Body of pancreas (tissue), 4 donors: ENCODE results near the gene CCDC38. TPM values are rescaled to one million over a fixed set of nuclear protein-coding genes. Genes with fewer than 3 reads are reported as not detected.

Source experiments
- ATAC-seq: fragments of 150-250 bp; one replicate; pipeline ENCODE4 v1.9.1; 2016
- DNase-seq, 4 donors: peaks; one replicate each; pipeline ENCODE4 v3.0.0-alpha.2; 2019
- H3K27ac ChIP-seq, 4 donors: fragments of 200-600 bp; sonication (generic); 1 replicate in 3 of 4; 2 replicates in 1 of 4; pipeline versions ENCODE4 v1.5.1 to v1.6.1; 2016 to 2019; ENCODE audit warnings: mild to moderate bottlenecking in 1 of 4, mixed read lengths in 1 of 4, moderate library complexity in 1 of 4
- H3K27me3 ChIP-seq, 2 donors: fragments of 200-600 bp; sonication (generic); one replicate each; pipeline ENCODE4 v1.6.0; 2016; ENCODE audit warnings: mild to moderate bottlenecking in 1 of 2
- H3K36me3 ChIP-seq, 2 donors: fragments of 200-600 bp; sonication (generic); replicated peaks in 1 of 2; 2 replicates each; pipeline ENCODE4 v1.5.1; 2016; ENCODE audit warnings: low read depth in 2 of 2; ENCODE audit not compliant: insufficient read depth in 1 of 2
- H3K4me1 ChIP-seq: fragments of 200-600 bp; sonication (generic); one replicate; pipeline ENCODE4 v1.6.0; 2016
- H3K4me3 ChIP-seq, 2 donors: fragments of 200-600 bp; sonication (generic); 1 replicate in 1 of 2; 2 replicates in 1 of 2; pipeline ENCODE4 v1.5.1; 2016 to 2019
- H3K9me3 ChIP-seq, 3 donors: fragments of 200-600 bp; sonication (generic); 1 replicate in 2 of 3; 2 replicates in 1 of 3; pipeline ENCODE4 v1.5.1; 2016
- POLR2A ChIP-seq, 3 donors: fragments of 450-650 bp; IDR thresholded peaks; one replicate each; pipeline ENCODE4 v1.6.1; 2016; ENCODE audit warnings: antibody characterized with exemption in 3 of 3, mild to moderate bottlenecking in 2 of 3
- WGBS, 2 donors: methylation state at CpG; one replicate each; pipeline ENCODE4 v1.1.5; 2017; 5-methylcytosine and 5-hydroxymethylcytosine counted together
- intact Hi-C: fragments of 100-400 bp; cut with DNase I; formaldehyde crosslinking; loops from one replicate; pipeline ENCODE4 v1.15.1; 2023
- total RNA-seq, 2 donors: library from RNA; depleted of rRNA; stranded (reverse); fragments of >200 nt; gene quantifications; one replicate each; pipeline ENCODE4 v1.1.0, GENCODE V29; 2016
- TF ChIP-seq, protein P1 (sequence below), 7 experiments: fragments of 450-650 bp in 4 of 7; fragments of 200-600 bp in 3 of 7; sonication (generic) in 3 of 7; IDR thresholded peaks; one replicate each; pipeline ENCODE4 v1.5.1; 2016 to 2019; ENCODE audit warnings: antibody characterized with exemption in 7 of 7

CCDC38 gene
- total RNA-seq, 2 donors from 2014 or later = not detected

DNA sequence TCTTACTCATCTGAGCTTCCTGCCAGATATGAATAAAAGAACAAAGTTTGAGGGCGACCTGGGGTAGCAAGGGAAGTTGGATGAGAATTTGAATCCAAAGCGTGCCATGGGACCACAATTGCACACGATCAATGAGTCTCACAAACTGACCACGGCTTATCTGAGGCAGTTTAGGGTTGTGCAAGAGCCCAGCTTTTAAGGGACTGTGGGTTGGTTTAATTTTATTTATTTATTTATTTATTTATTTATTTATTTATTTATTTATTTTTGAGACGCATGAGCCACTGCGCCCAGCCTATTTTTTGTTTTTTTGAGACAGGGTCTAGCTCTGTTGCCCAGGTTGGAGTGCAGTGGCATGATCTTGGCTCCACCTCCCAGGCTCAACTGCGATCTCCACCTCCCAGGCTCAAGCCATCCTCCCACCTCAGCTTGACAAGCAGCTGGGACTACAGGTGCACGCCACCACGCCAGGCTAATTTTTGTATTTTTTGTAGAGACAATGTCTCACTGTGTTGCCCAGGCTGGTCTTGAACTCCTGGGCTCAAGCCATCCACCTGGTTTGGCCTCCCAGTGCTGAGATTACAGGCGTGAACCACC, 1.8 kb upstream of the CCDC38 start:
- no peak overlapping the region for H3K27ac ChIP-seq
- ATAC-seq = no peak
- WGBS, 2 donors = 77 to 87% methylated on average over 10 of the region's 10 CpGs
- H3K4me1 ChIP-seq = peaks cover 10% of the 10 kb centered on the region
- H3K9me3 ChIP-seq = no peaks in the 10 kb centered on the region
- H3K27me3 ChIP-seq = no peaks in the 10 kb centered on the region
- no peak for TF ChIP-seq POLR2A (IDR thresholded peaks at IDR 0.05)
- TF ChIP-seq, protein P1, sequence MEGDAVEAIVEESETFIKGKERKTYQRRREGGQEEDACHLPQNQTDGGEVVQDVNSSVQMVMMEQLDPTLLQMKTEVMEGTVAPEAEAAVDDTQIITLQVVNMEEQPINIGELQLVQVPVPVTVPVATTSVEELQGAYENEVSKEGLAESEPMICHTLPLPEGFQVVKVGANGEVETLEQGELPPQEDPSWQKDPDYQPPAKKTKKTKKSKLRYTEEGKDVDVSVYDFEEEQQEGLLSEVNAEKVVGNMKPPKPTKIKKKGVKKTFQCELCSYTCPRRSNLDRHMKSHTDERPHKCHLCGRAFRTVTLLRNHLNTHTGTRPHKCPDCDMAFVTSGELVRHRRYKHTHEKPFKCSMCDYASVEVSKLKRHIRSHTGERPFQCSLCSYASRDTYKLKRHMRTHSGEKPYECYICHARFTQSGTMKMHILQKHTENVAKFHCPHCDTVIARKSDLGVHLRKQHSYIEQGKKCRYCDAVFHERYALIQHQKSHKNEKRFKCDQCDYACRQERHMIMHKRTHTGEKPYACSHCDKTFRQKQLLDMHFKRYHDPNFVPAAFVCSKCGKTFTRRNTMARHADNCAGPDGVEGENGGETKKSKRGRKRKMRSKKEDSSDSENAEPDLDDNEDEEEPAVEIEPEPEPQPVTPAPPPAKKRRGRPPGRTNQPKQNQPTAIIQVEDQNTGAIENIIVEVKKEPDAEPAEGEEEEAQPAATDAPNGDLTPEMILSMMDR (IDR thresholded peaks at IDR 0.05) = no peak
- no peak for DNase-seq
- intact Hi-C loops = no loop called here
- H3K4me3 ChIP-seq = no peak overlapping the region
- H3K36me3 ChIP-seq = no peaks in the 10 kb centered on the region

DNA sequence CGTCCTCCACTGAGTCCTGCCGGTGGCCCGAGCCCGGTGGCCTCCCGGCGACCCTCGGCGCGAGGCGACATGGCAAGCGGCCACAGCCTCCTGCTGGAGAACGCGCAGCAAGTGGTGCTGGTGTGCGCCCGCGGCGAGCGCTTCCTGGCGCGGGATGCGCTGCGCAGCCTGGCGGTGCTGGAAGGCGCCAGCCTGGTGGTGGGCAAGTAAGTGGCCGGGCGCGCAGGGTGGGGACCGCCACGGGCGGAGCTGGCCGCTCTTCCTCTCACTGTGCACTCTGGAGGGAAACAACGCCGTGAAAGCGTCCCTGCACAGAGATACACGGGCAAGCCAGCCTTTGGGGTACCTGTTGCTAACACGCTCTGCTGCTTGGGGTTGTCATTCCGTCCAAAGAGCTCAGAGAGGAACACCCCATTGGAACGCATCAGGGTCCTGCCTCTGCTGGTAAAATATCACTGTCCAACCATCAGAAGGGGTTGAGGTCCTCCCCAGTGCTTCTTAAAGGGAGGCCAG, 972 bp upstream of the CCDC38 start, which contains the start of gene AMDHD1:
AMDHD1 (plus strand) TSS at position 2 of the 513 bp plus-strand sequence; CDS start at position 70, 68 bp downstream.
- ATAC-seq (peak; percentile 63), DNase-seq (peak; percentile 40 to 65 (median 50))
- no peaks in the 10 kb centered on the region for H3K36me3 ChIP-seq
- peak within 1 kb of the TSS; percentile 74 to 93 for H3K4me3 ChIP-seq
- no peak for TF ChIP-seq POLR2A (IDR thresholded peaks at IDR 0.05)
- TF ChIP-seq, protein P1 (IDR thresholded peaks at IDR 0.05) = peak in 5 of 7 experiments; percentile 24 to 41 (median 35)
- H3K9me3 ChIP-seq = no peaks in the 10 kb centered on the region
- peak within 1 kb of the TSS; percentile 70 to 88 (median 86) for H3K27ac ChIP-seq
- H3K4me1 ChIP-seq = peaks cover 10% of the 10 kb centered on the region
- H3K27me3 ChIP-seq = no peaks in the 10 kb centered on the region
- intact Hi-C loops = no loop called here
- 0% methylated on average over 4 to 18 of the region's 38 CpGs for WGBS, 2 donors

DNA sequence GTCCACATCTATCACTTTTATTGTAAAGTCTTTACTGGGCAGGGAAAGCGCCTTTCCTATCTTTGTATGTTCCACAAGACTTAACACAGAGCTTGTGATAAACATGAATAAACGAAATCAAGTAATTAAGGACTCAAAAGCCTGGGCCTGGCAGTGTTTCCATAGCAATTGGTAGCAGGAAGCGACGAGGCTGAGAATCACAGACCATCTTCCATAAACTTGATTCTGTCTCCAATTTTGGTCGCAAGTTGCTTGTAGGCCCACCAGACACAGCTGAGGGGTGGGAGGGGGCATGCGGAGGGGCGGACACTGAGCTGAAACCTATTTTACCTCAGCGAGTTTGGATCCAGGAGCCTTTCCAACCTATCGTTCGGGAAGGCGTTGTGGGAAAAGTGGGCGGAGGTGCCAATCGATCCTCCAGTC, 302 bp downstream of the CCDC38 start:
- intact Hi-C loops = no loop called here
- no peak for ATAC-seq

DNA sequence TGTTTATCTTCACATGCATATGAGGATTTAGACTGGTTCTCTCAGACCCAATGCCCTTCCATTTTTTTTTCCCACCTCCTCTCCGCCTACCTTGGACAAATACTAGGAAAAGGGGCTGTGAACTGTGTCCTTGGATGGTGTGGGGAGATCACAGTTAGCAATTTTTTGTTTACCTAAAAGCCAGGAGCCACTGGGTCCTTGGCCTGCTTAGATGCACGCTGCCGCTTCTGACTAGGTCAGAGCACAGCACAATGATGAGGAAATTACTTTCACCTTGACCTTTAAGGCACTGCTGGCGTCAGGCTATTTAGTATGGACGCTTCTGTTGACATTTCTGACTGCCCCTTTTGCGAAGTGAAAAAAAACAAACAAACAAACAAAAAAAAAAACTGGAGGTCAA, 1.9 kb downstream of the CCDC38 start:
- H3K9me3 ChIP-seq = no peaks in the 10 kb centered on the region
- H3K36me3 ChIP-seq = no peaks in the 10 kb centered on the region
- H3K27ac ChIP-seq = no peak overlapping the region
- intact Hi-C loops = no loop called here
- no peaks in the 10 kb centered on the region for H3K27me3 ChIP-seq
- TF ChIP-seq POLR2A (IDR thresholded peaks at IDR 0.05) = no peak
- TF ChIP-seq, protein P1 (IDR thresholded peaks at IDR 0.05) = no peak
- 54 to 59% methylated on average over 6 of the region's 6 CpGs for WGBS, 2 donors
- ATAC-seq (no peak), DNase-seq (no peak)
- H3K4me1 ChIP-seq = peaks cover 10% of the 10 kb centered on the region
- no peak overlapping the region for H3K4me3 ChIP-seq

More for the DNA sequence above, 302 bp downstream of the CCDC38 start:
- Histone ChIP-seq H3K4me3 (peak overlapping the region; percentile 74 to 93), H3K36me3 (no peaks in the 10 kb centered on the region), H3K9me3 (no peaks in the 10 kb centered on the region), H3K27me3 (no peaks in the 10 kb centered on the region), H3K4me1 (peaks cover 10% of the 10 kb centered on the region), H3K27ac (peak overlapping the region; percentile 70 to 88 (median 86))
- TF ChIP-seq, protein P1 (IDR thresholded peaks at IDR 0.05) = no peak
- TF ChIP-seq POLR2A (IDR thresholded peaks at IDR 0.05) = no peak
- 5 to 8% methylated on average over 7 to 13 of the region's 13 CpGs for WGBS, 2 donors
- DNase-seq = no peak

DNA sequence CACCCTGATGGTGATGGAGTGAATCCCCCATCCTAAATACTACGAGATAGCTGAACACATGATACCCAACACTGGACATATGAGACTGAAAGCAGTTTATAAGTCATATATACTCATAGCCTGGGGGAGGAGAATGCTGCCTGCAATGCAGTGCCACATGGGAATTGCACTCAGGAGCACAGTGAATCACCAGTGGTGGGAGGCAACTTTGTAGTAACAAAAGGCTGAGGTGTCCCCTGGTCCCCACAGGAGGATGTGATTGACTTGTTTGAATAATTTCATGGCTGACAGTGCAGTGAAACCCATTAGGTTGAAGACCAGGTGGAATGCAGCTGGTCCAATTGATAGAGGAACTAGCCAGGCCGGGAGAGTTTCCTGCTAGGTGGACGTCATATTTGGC, 20.2 kb downstream of the CCDC38 start:
- TF ChIP-seq, protein P1 (IDR thresholded peaks at IDR 0.05) = no peak
- TF ChIP-seq POLR2A (IDR thresholded peaks at IDR 0.05) = no peak
- ATAC-seq (no peak), DNase-seq (no peak)
- no peaks in the 10 kb centered on the region for H3K4me1 ChIP-seq
- intact Hi-C loops = no loop called here
- H3K27ac ChIP-seq = no peak overlapping the region
- H3K4me3 ChIP-seq = no peak overlapping the region
- 53 to 66% methylated on average over 3 of the region's 3 CpGs for WGBS, 2 donors
- no peaks in the 10 kb centered on the region for H3K36me3 ChIP-seq
- H3K27me3 ChIP-seq = no peaks in the 10 kb centered on the region
- no peaks in the 10 kb centered on the region for H3K9me3 ChIP-seq
